H1 (cell line): ENCODE results near the gene RERE. TPM values are rescaled to one million over a fixed set of nuclear protein-coding genes. Genes with fewer than 3 reads are reported as not detected.

Experiments
- CTCF ChIA-PET: fragments of 300-600 bp; sonication (Branson Sonifier 250); formaldehyde crosslinking; loops from one replicate; lab custom pipeline; 2021; ENCODE audit not compliant: partially characterized antibody; lab: Charles Lee
- POLR2A ChIA-PET: fragments of 300-600 bp; sonication (Branson Sonifier 250); formaldehyde crosslinking; loops from one replicate; lab custom pipeline; 2021; ENCODE audit warnings: inconsistent platforms; ENCODE audit not compliant: partially characterized antibody; lab: Charles Lee
- DNase-seq, 2 experiments: peaks; one replicate each; pipeline versions ENCODE4 v3.0.0 to v3.0.0-alpha.2; 2010 to 2022; ENCODE audit warnings: low spot score in 2 of 2, low read depth in 1 of 2, mixed read lengths in 1 of 2
- FAIRE-seq: peaks from 2 replicates; lab custom pipeline; 2011; peaks lifted over from hg19 to GRCh38; lab: Jason Lieb, UNC
- H2AFZ ChIP-seq: 2 replicates; pipeline ENCODE4 v1.8.1; 2012; ENCODE audit warnings: low read length, inconsistent platforms
- H2AK5ac ChIP-seq: 2 replicates; pipeline ENCODE4 v1.6.1; 2013; ENCODE audit warnings: low read depth, low read length
- H2BK120ac ChIP-seq: replicated peaks from 2 replicates; pipeline ENCODE3; 2013; ENCODE audit warnings: low read depth, low read length, inconsistent platforms
- H2BK12ac ChIP-seq: 2 replicates; pipeline ENCODE4 v1.6.1; 2013; ENCODE audit warnings: low read depth, low read length
- H2BK15ac ChIP-seq: 2 replicates; pipeline ENCODE4 v1.6.1; 2013; ENCODE audit warnings: low read length
- H2BK20ac ChIP-seq: 2 replicates; pipeline ENCODE4 v1.6.1; 2013; ENCODE audit warnings: low read length
- H2BK5ac ChIP-seq: 2 replicates; pipeline ENCODE4 v1.6.1; 2013; ENCODE audit warnings: low read depth, low read length
- H3K14ac ChIP-seq: 2 replicates; pipeline ENCODE4 v1.6.1; 2013; ENCODE audit warnings: inconsistent platforms; ENCODE audit not compliant: insufficient read length
- H3K18ac ChIP-seq: 2 replicates; pipeline ENCODE4 v1.6.1; 2013; ENCODE audit warnings: low read length; ENCODE audit errors: extremely low read depth
- H3K23ac ChIP-seq: 2 replicates; pipeline ENCODE4 v1.6.1; 2013; ENCODE audit warnings: inconsistent platforms; ENCODE audit not compliant: insufficient read length
- H3K23me2 ChIP-seq: 2 replicates; pipeline ENCODE4 v1.6.1; 2013; ENCODE audit warnings: low read depth, low read length
- H3K27ac ChIP-seq: 2 replicates; pipeline ENCODE4 v1.6.1; 2011; ENCODE audit warnings: low read depth, low read length, inconsistent platforms
- H3K27me3 ChIP-seq, 4 experiments: replicated peaks in 1 of 4; 1 replicate in 1 of 4; 2 replicates in 3 of 4; pipeline versions ENCODE4 v1.6.1 to v1.8.1; 2011 to 2013; ENCODE audit warnings: low read length in 3 of 4, mild to moderate bottlenecking in 3 of 4, inconsistent platforms in 2 of 4, mixed read lengths in 2 of 4, moderate library complexity in 1 of 4; ENCODE audit not compliant: control insufficient read depth in 3 of 4, insufficient read depth in 3 of 4; ENCODE audit errors: extremely low read depth in 1 of 4
- H3K36me3 ChIP-seq, 4 experiments: 2 replicates each; pipeline versions ENCODE4 v1.6.1 to v1.8.1; 2011 to 2013; ENCODE audit warnings: mild to moderate bottlenecking in 4 of 4, low read length in 3 of 4, moderate library complexity in 2 of 4, control low read depth in 1 of 4, inconsistent platforms in 1 of 4; ENCODE audit not compliant: insufficient read depth in 4 of 4, control insufficient read depth in 2 of 4
- H3K4ac ChIP-seq: replicated peaks from 2 replicates; pipeline ENCODE3; 2013; ENCODE audit warnings: low read length, low read depth, mixed read lengths, inconsistent platforms; ENCODE audit not compliant: insufficient read length
- H3K4me1 ChIP-seq, 4 experiments: replicated peaks in 1 of 4; 1 replicate in 1 of 4; 2 replicates in 3 of 4; pipeline versions ENCODE4 v1.6.1 to v1.8.1; 2011 to 2013; ENCODE audit warnings: low read length in 3 of 4, inconsistent platforms in 2 of 4, mixed read lengths in 1 of 4; ENCODE audit not compliant: insufficient read depth in 4 of 4, control insufficient read depth in 3 of 4
- H3K4me2 ChIP-seq, 2 experiments: 2 replicates each; pipeline versions ENCODE4 v1.6.1 to v1.8.1; 2011 to 2013; ENCODE audit warnings: low read depth in 2 of 2, low read length in 2 of 2, control low read depth in 1 of 2, inconsistent platforms in 1 of 2, mild to moderate bottlenecking in 1 of 2; ENCODE audit not compliant: insufficient read depth in 1 of 2
- H3K4me3 ChIP-seq, 4 experiments: fragments of 200-600, 300-600 bp in 1 of 4; sonication (generic), shearing (Covaris generic), sonication (Bioruptor Twin) in 1 of 4; 2 replicates each; pipeline versions ENCODE4 v1.5.1 to v1.8.1; 2011 to 2016; ENCODE audit warnings: low read length in 4 of 4, low read depth in 3 of 4, control low read depth in 2 of 4, inconsistent platforms in 2 of 4, mild to moderate bottlenecking in 2 of 4, mixed read lengths in 1 of 4, moderate library complexity in 1 of 4; ENCODE audit not compliant: insufficient read depth in 2 of 4; ENCODE audit errors: extremely low read depth in 1 of 4
- H3K56ac ChIP-seq: replicated peaks from 2 replicates; pipeline ENCODE3; 2013; ENCODE audit warnings: low read depth, mild to moderate bottlenecking, mixed read lengths, low read length, inconsistent platforms; ENCODE audit not compliant: insufficient read length
- H3K79me1 ChIP-seq: 2 replicates; pipeline ENCODE4 v1.6.1; 2013; ENCODE audit warnings: low read depth, low read length, control low read depth
- H3K79me2 ChIP-seq, 2 experiments: 2 replicates each; pipeline versions ENCODE4 v1.6.1 to v1.8.1; 2012 to 2013; ENCODE audit warnings: low read length in 2 of 2, mild to moderate bottlenecking in 2 of 2, inconsistent platforms in 1 of 2; ENCODE audit not compliant: insufficient read depth in 2 of 2, control insufficient read depth in 1 of 2
- H3K9ac ChIP-seq, 4 experiments: replicated peaks in 1 of 4; 1 replicate in 1 of 4; 2 replicates in 3 of 4; pipeline versions ENCODE4 v1.6.1 to v1.8.1; 2011 to 2013; ENCODE audit warnings: low read depth in 3 of 4, low read length in 3 of 4, control low read depth in 2 of 4, mild to moderate bottlenecking in 2 of 4, moderate library complexity in 2 of 4, inconsistent platforms in 1 of 4; ENCODE audit errors: extremely low read depth in 1 of 4
- H3K9me3 ChIP-seq, 2 experiments: 2 replicates each; pipeline versions ENCODE4 v1.6.1 to v1.8.1; 2012 to 2013; ENCODE audit warnings: mild to moderate bottlenecking in 2 of 2, moderate library complexity in 2 of 2, control low read depth in 1 of 2, inconsistent platforms in 1 of 2, low read depth in 1 of 2, low read length in 1 of 2, mixed read lengths in 1 of 2; ENCODE audit not compliant: insufficient read depth in 2 of 2
- H4K20me1 ChIP-seq, 2 experiments: replicated peaks in 1 of 2; 2 replicates each; pipeline versions ENCODE3 to v1.8.1; 2011 to 2013; ENCODE audit warnings: inconsistent platforms in 2 of 2, low read length in 2 of 2, mild to moderate bottlenecking in 1 of 2; ENCODE audit not compliant: insufficient read depth in 2 of 2, control insufficient read depth in 1 of 2
- H4K5ac ChIP-seq: 2 replicates; pipeline ENCODE4 v1.6.1; 2013; ENCODE audit warnings: low read length, low read depth, mixed read lengths, inconsistent platforms; ENCODE audit not compliant: insufficient read length
- H4K8ac ChIP-seq: 2 replicates; pipeline ENCODE4 v1.8.0; 2013; ENCODE audit warnings: mild to moderate bottlenecking, moderate library complexity, low read length, inconsistent platforms; ENCODE audit not compliant: insufficient read depth; ENCODE audit errors: extremely low read depth
- H4K91ac ChIP-seq: replicated peaks from 2 replicates; pipeline ENCODE3; 2013; ENCODE audit warnings: low read length, mixed read lengths, inconsistent platforms; ENCODE audit not compliant: insufficient read length
- ATF2 ChIP-seq: IDR thresholded peaks from 2 replicates; pipeline ENCODE4 v1.6.1; 2012; ENCODE audit warnings: low read length, inconsistent platforms
- ATF3 ChIP-seq: IDR thresholded peaks from 2 replicates; pipeline ENCODE4 v1.6.1; 2011; ENCODE audit warnings: low read depth, mild to moderate bottlenecking, low read length; ENCODE audit not compliant: insufficient read depth
- CTBP2 ChIP-seq: IDR thresholded peaks from 2 replicates; pipeline ENCODE4 v1.7.0; 2011; ENCODE audit warnings: borderline replicate concordance, mild to moderate bottlenecking, moderate library complexity, mixed read lengths, low read length; ENCODE audit not compliant: insufficient read depth, insufficient read length
- FOSL1 ChIP-seq: IDR thresholded peaks from 2 replicates; pipeline ENCODE4 v1.6.1; 2011; ENCODE audit warnings: mild to moderate bottlenecking, low read depth, low read length, moderate library complexity; ENCODE audit not compliant: insufficient read depth
- GTF2F1 ChIP-seq: IDR thresholded peaks from 2 replicates; pipeline ENCODE4 v1.6.1; 2012; ENCODE audit warnings: low read depth, low read length, improper control_type of control experiment, borderline replicate concordance
- JUN ChIP-seq: IDR thresholded peaks from 2 replicates; pipeline ENCODE4 v1.6.1; 2011; ENCODE audit warnings: low read depth, mild to moderate bottlenecking, improper control_type of control experiment, low read length
- RAD21 ChIP-seq, 2 experiments: IDR thresholded peaks in 1 of 2; conservative IDR thresholded peaks in 1 of 2; 2 replicates each; pipeline ENCODE4 v1.6.1; 2011; ENCODE audit warnings: low read depth in 2 of 2, low read length in 2 of 2, improper control_type of control experiment in 1 of 2, inconsistent platforms in 1 of 2, mild to moderate bottlenecking in 1 of 2, moderate library complexity in 1 of 2
- SIN3A ChIP-seq, 2 experiments: IDR thresholded peaks in 1 of 2; conservative IDR thresholded peaks in 1 of 2; 2 replicates each; pipeline ENCODE4 v1.6.1; 2011 to 2012; ENCODE audit warnings: low read length in 2 of 2, improper control_type of control experiment in 1 of 2, low read depth in 1 of 2, mild to moderate bottlenecking in 1 of 2
- SP4 ChIP-seq: IDR thresholded peaks from 2 replicates; pipeline ENCODE4 v1.6.1; 2012; ENCODE audit warnings: low read length, inconsistent platforms
- WGBS, 2 experiments: shearing (Covaris generic) in 1 of 2; methylation state at CpG; one replicate each; pipeline versions ENCODE4 v1.1.6 to v1.1.7; 2013 to 2015; ENCODE audit warnings: low lambda C conversion rate in 2 of 2, mixed read lengths in 2 of 2, inconsistent platforms in 1 of 2, low coverage in 1 of 2, missing lambda C conversion rate in 1 of 2; ENCODE audit not compliant: insufficient replicate concordance in 2 of 2, insufficient coverage in 1 of 2, insufficient read length in 1 of 2; ENCODE audit errors: extremely low coverage in 1 of 2, missing lambda C conversion rate in 1 of 2; 5-methylcytosine and 5-hydroxymethylcytosine counted together
- polyA plus RNA-seq, 7 experiments: library from polyadenylated mRNA; depleted of rRNA in 3 of 7; stranded (reverse) in 5 of 7; unstranded in 2 of 7; fragments of >200 nt in 5 of 7; fragments of 200-250 nt in 2 of 7; gene quantifications; 1 replicate in 5 of 7; 2 replicates in 1 of 7; 4 replicates in 1 of 7; pipeline versions ENCODE4 v1.2.1 to v1.2.3, GENCODE V29; 2011 to 2013; ENCODE audit warnings: missing spikeins in 2 of 7, mixed read lengths in 2 of 7
- total RNA-seq: library from RNA; stranded (reverse); fragmentation: NEBNext Ultra II Directional; extraction: Animal tissue kit (Norgen Biotek cat#: 25700); gene quantifications from 2 replicates; pipeline ENCODE4 v1.2.1, GENCODE V29; 2021

RERE gene
- total and polyA plus RNA-seq, 2 of the 8 experiments (the other 6 are each of a cell fraction or from before 2014, with no cell fraction given), result 15.3 to 142 TPM

- no peak overlapping the region for H3K4ac ChIP-seq
- H3K27me3 ChIP-seq, result no peaks in the 10 kb centered on the region
- H3K27ac ChIP-seq, result no peak overlapping the region
- H3K23ac ChIP-seq, result no peak overlapping the region
- H2BK5ac ChIP-seq, result no peak overlapping the region
- H3K4me1 ChIP-seq, result peaks cover 5 to 36% (median 12%) of the 10 kb centered on the region in 4 experiments; a peak in 6 of 7 replicates
- no peak overlapping the region for H3K14ac ChIP-seq
- peaks cover 50 to 57% of the 10 kb centered on the region in 2 experiments for H4K20me1 ChIP-seq
- no peak overlapping the region for H3K4me2 ChIP-seq
- no peak overlapping the region for H2BK120ac ChIP-seq
- no peaks in the 10 kb centered on the region for H3K36me3 ChIP-seq
- no peak overlapping the region for H2BK20ac ChIP-seq
- no peak overlapping the region for H3K4me3 ChIP-seq
- no peak overlapping the region for H2AK5ac ChIP-seq
- H3K9ac ChIP-seq, result no peak overlapping the region
- no peak overlapping the region for H4K5ac ChIP-seq
- DNase-seq, result no peak
- POLR2A ChIA-PET, result interaction anchor here (1.2 kb wide), 1 partner anchor 40 kb away, joined by 3 read pairs; no protein-coding TSS in a partner anchor
- no peak overlapping the region for H2BK12ac ChIP-seq
- H3K79me1 ChIP-seq, result peaks cover 22% of the 10 kb centered on the region
- WGBS, 2 experiments, result 85% methylated on average over 5 of the region's 5 CpGs; no CpG with 5 or more reads in 1 of the 2 experiments
- no peaks in the 10 kb centered on the region for H3K23me2 ChIP-seq
- no peak for FAIRE-seq
- no peak overlapping the region for H4K91ac ChIP-seq
- H3K79me2 ChIP-seq, result peaks cover 54 to 100% of the 10 kb centered on the region in 2 experiments
- CTCF ChIA-PET, result interaction anchor here (1.0 to 7.5 kb wide), 3 partner anchors 33 to 106 kb away, joined by 3 to 58 read pairs (median 3); no protein-coding TSS in a partner anchor
- H4K8ac ChIP-seq, result no peak overlapping the region
- no peak overlapping the region for H2AFZ ChIP-seq
- no peak overlapping the region for H3K18ac ChIP-seq
- no peaks in the 10 kb centered on the region for H3K9me3 ChIP-seq
- H2BK15ac ChIP-seq, result no peak overlapping the region
- no peak overlapping the region for H3K56ac ChIP-seq
- no peak for TF ChIP-seq ATF3
- TF ChIP-seq GTF2F1, result no peak
- TF ChIP-seq SP4, result no peak
- no peak for TF ChIP-seq CTBP2
- no peak for TF ChIP-seq RAD21 (IDR thresholded peaks at IDR 0.05 in 1 of 2, conservative IDR thresholded peaks at IDR 0.05 in 1 of 2; ENCODE audit: low read depth in 2 of 2, low read length in 2 of 2)
- no peak for TF ChIP-seq ATF2
- TF ChIP-seq SIN3A (conservative IDR thresholded peaks at IDR 0.05 in 1 of 2, IDR thresholded peaks at IDR 0.05 in 1 of 2; ENCODE audit: low read depth in 1 of 2, low read length in 2 of 2), result no peak
- TF ChIP-seq JUN, result no peak
- no peak for TF ChIP-seq FOSL1
Measured at GRCh38 chr1:8667869-8668594, 149.4 kb downstream of the RERE start.
